OCI-LY1 (cell line): ENCODE data around the gene STARD4.

Experiments used
- H2AFZ ChIP-seq: fragments of 200-600 bp; sonication (generic), shearing (Covaris generic); 2 replicates; pipeline ENCODE4 v1.6.0; 2014; ENCODE audit warnings: antibody characterized with exemption, mild to moderate bottlenecking, low read length
- H3F3A ChIP-seq: fragments of 200-600 bp; sonication (generic), shearing (Covaris generic); 2 replicates; pipeline ENCODE4 v1.6.0; 2014; ENCODE audit warnings: mild to moderate bottlenecking, antibody characterized with exemption, low read length, moderate library complexity; ENCODE audit not compliant: insufficient read depth
- H3K27ac ChIP-seq: fragments of 200-600 bp; sonication (generic); 2 replicates; pipeline ENCODE4 v1.5.1; 2014; ENCODE audit warnings: low read length, mixed run types, mild to moderate bottlenecking, low read depth; ENCODE audit not compliant: poor library complexity, severe bottlenecking
- H3K27me3 ChIP-seq: fragments of 200-600 bp; sonication (generic); 2 replicates; pipeline ENCODE4 v1.6.0; 2014; ENCODE audit warnings: antibody characterized with exemption, mild to moderate bottlenecking, low read length, moderate library complexity; ENCODE audit not compliant: insufficient read depth
- H3K36me3 ChIP-seq: fragments of 200-600 bp; sonication (generic); 2 replicates; pipeline ENCODE4 v1.6.1; 2014; ENCODE audit warnings: mild to moderate bottlenecking, antibody characterized with exemption, low read length, moderate library complexity, mixed read lengths; ENCODE audit not compliant: insufficient read depth
- H3K4me1 ChIP-seq: fragments of 200-600 bp; sonication (generic); 2 replicates; pipeline ENCODE4 v1.5.1; 2014; ENCODE audit warnings: mild to moderate bottlenecking, low read length, moderate library complexity; ENCODE audit not compliant: insufficient read depth, severe bottlenecking
- H3K4me2 ChIP-seq: fragments of 200-600 bp; sonication (generic), shearing (Covaris generic); 2 replicates; pipeline ENCODE4 v1.6.1; 2014; ENCODE audit warnings: low read length
- H3K4me3 ChIP-seq: fragments of 200-600 bp; sonication (generic); 2 replicates; pipeline ENCODE4 v1.5.1; 2014; ENCODE audit warnings: low read length, low read depth, mild to moderate bottlenecking, mixed read lengths; ENCODE audit not compliant: poor library complexity, severe bottlenecking
- H3K79me2 ChIP-seq: fragments of 200-600 bp; shearing (Covaris generic); 2 replicates; pipeline ENCODE4 v1.6.1; 2016; ENCODE audit warnings: mixed run types, low read length, mixed read lengths; ENCODE audit not compliant: insufficient read depth
- H3K9ac ChIP-seq: fragments of 200-600 bp; sonication (generic), shearing (Covaris generic); 2 replicates; pipeline ENCODE4 v1.6.1; 2014; ENCODE audit warnings: mild to moderate bottlenecking, low read length, mixed read lengths
- H3K9me2 ChIP-seq: fragments of 200-600 bp; sonication (generic), shearing (Covaris generic); 2 replicates; pipeline ENCODE4 v1.6.1; 2014; ENCODE audit warnings: low read depth, mild to moderate bottlenecking, low read length, mixed read lengths
- H3K9me3 ChIP-seq: fragments of 200-600 bp; shearing (Covaris generic); 2 replicates; pipeline ENCODE4 v1.6.1; 2014; ENCODE audit warnings: low read length, mixed read lengths
- H4K20me1 ChIP-seq: fragments of 200-600 bp; sonication (generic), shearing (Covaris generic); 2 replicates; pipeline ENCODE4 v1.6.0; 2016; ENCODE audit warnings: mild to moderate bottlenecking, low read length; ENCODE audit not compliant: insufficient read depth
- EZH2 ChIP-seq: fragments of 200-600 bp; sonication (generic), shearing (Covaris generic); IDR thresholded peaks from 2 replicates; pipeline ENCODE4 v1.8.0; 2017; ENCODE audit warnings: borderline replicate concordance, mixed run types, mild to moderate bottlenecking, antibody characterized with exemption, low read length, moderate library complexity, mixed read lengths
- TF ChIP-seq, protein P1 (sequence below): fragments of 200-600 bp; sonication (generic), shearing (Covaris generic); IDR thresholded peaks from 2 replicates; pipeline ENCODE4 v1.5.1; 2017; ENCODE audit warnings: mild to moderate bottlenecking, antibody characterized with exemption, low read length, moderate library complexity, mixed read lengths

Gene STARD4

GRCh38 chr5:111553868-111554267, 41.5 kb upstream of the STARD4 start:
- H3K4me3 ChIP-seq: no peak overlapping the region
- H3K27me3 ChIP-seq: no peaks in the 10 kb centered on the region
- H3F3A ChIP-seq: no peaks in the 10 kb centered on the region
- H3K4me1 ChIP-seq: no peaks in the 10 kb centered on the region
- H3K4me2 ChIP-seq: no peak overlapping the region
- no peak for TF ChIP-seq EZH2
- TF ChIP-seq, protein P1, sequence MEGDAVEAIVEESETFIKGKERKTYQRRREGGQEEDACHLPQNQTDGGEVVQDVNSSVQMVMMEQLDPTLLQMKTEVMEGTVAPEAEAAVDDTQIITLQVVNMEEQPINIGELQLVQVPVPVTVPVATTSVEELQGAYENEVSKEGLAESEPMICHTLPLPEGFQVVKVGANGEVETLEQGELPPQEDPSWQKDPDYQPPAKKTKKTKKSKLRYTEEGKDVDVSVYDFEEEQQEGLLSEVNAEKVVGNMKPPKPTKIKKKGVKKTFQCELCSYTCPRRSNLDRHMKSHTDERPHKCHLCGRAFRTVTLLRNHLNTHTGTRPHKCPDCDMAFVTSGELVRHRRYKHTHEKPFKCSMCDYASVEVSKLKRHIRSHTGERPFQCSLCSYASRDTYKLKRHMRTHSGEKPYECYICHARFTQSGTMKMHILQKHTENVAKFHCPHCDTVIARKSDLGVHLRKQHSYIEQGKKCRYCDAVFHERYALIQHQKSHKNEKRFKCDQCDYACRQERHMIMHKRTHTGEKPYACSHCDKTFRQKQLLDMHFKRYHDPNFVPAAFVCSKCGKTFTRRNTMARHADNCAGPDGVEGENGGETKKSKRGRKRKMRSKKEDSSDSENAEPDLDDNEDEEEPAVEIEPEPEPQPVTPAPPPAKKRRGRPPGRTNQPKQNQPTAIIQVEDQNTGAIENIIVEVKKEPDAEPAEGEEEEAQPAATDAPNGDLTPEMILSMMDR: no peak
- no peak overlapping the region for H2AFZ ChIP-seq
- H3K9me3 ChIP-seq: no peaks in the 10 kb centered on the region
- H3K36me3 ChIP-seq: no peaks in the 10 kb centered on the region
- H3K9ac ChIP-seq: no peak overlapping the region
- H4K20me1 ChIP-seq: no peaks in the 10 kb centered on the region
- H3K79me2 ChIP-seq: no peaks in the 10 kb centered on the region
- H3K27ac ChIP-seq: no peak overlapping the region
- H3K9me2 ChIP-seq: no peaks in the 10 kb centered on the region

GRCh38 chr5:111552896-111553295, 40.6 kb upstream of the STARD4 start:
- no peak overlapping the region for H3K4me2 ChIP-seq

GRCh38 chr5:111552492-111552891, 40.2 kb upstream of the STARD4 start:
- H2AFZ ChIP-seq: no peak overlapping the region
- TF ChIP-seq, protein P1: no peak
- no peak for TF ChIP-seq EZH2

More at GRCh38 chr5:111552896-111553295, 40.6 kb upstream of the STARD4 start:
- Histone ChIP-seq H3K9me3 (no peaks in the 10 kb centered on the region), H3K9me2 (no peaks in the 10 kb centered on the region), H4K20me1 (no peaks in the 10 kb centered on the region), H3K9ac (no peak overlapping the region), H3K79me2 (no peaks in the 10 kb centered on the region), H3K36me3 (no peaks in the 10 kb centered on the region), H3K27me3 (no peaks in the 10 kb centered on the region), H3K4me1 (no peaks in the 10 kb centered on the region), H3K4me3 (no peak overlapping the region), H2AFZ (no peak overlapping the region), H3F3A (no peaks in the 10 kb centered on the region), H3K27ac (no peak overlapping the region)
- TF ChIP-seq, protein P1: no peak
- TF ChIP-seq EZH2: no peak

More at GRCh38 chr5:111552492-111552891, 40.2 kb upstream of the STARD4 start:
- no peaks in the 10 kb centered on the region for H3K9me2 ChIP-seq
- H3K9ac ChIP-seq: no peak overlapping the region
- no peak overlapping the region for H3K27ac ChIP-seq
- no peaks in the 10 kb centered on the region for H3K4me1 ChIP-seq
- H3K9me3 ChIP-seq: no peaks in the 10 kb centered on the region
- H3K27me3 ChIP-seq: no peaks in the 10 kb centered on the region
- no peaks in the 10 kb centered on the region for H4K20me1 ChIP-seq
- H3F3A ChIP-seq: no peaks in the 10 kb centered on the region
- no peaks in the 10 kb centered on the region for H3K36me3 ChIP-seq
- H3K4me3 ChIP-seq: no peak overlapping the region
- no peaks in the 10 kb centered on the region for H3K79me2 ChIP-seq
- no peak overlapping the region for H3K4me2 ChIP-seq
